K562 (cell line): ENCODE results near the gene FHIT. TPM values are rescaled to one million over a fixed set of nuclear protein-coding genes. Genes with fewer than 3 reads are reported as not detected.

ENCODE experiments used
- ATAC-seq: fragments of 200-7000 bp; cut with Tn5 transposase; 3 replicates; pipeline ENCODE4 v1.9.1; 2020; ENCODE audit warnings: moderate library complexity
- BruUV-seq: library from RNA; stranded (reverse); fragments of 400-500 nt; replicated peaks from 2 replicates; lab custom pipeline; 2021; lab: Mats Ljungman, UMichigan
- CTCF ChIA-PET: fragments of 300-600 bp; formaldehyde crosslinking; extraction: SDS; loops from one replicate; lab custom pipeline; 2021; ENCODE audit warnings: low intra/inter-chr PET ratio; lab: Yijun Ruan, JAX
- POLR2A ChIA-PET: fragments of 300-600, 350-650 bp; sonication (Branson Sonifier 250); formaldehyde crosslinking; extraction: SDS; loops from one replicate; lab custom pipeline; 2021; ENCODE audit warnings: antibody characterized with exemption, inconsistent platforms; lab: Yijun Ruan, JAX
- DNase-seq, 4 experiments: peaks; one replicate each; pipeline versions ENCODE4 v3.0.0 to v3.0.0-alpha.2; 2011 to 2018; ENCODE audit warnings: low spot score in 3 of 4, mixed read lengths in 3 of 4; ENCODE audit errors: extremely low read depth in 1 of 4
- FAIRE-seq: peaks from 2 replicates; lab custom pipeline; 2011; peaks lifted over from hg19 to GRCh38; lab: Jason Lieb, UNC
- H2AFZ ChIP-seq: 2 replicates; pipeline ENCODE4 v1.6.0; 2011; ENCODE audit warnings: low read depth, low read length, control low read depth, inconsistent platforms
- H3K27ac ChIP-seq: fragments of 200-600 bp; 3 replicates; pipeline ENCODE4 v1.8.0; 2011; ENCODE audit warnings: low read depth, mild to moderate bottlenecking, control low read depth, inconsistent platforms, low read length, moderate library complexity, mixed read lengths; ENCODE audit errors: extremely low read depth
- H3K27me3 ChIP-seq, 2 experiments: fragments of 300-600 bp in 1 of 2; 2 replicates in 1 of 2; 3 replicates in 1 of 2; pipeline versions ENCODE4 v1.6.0 to v1.8.0; 2011; ENCODE audit warnings: inconsistent platforms in 2 of 2, low read length in 2 of 2, mild to moderate bottlenecking in 1 of 2, mixed read lengths in 1 of 2, moderate library complexity in 1 of 2; ENCODE audit not compliant: control insufficient read depth in 2 of 2, insufficient read depth in 2 of 2
- H3K36me3 ChIP-seq: fragments of 300-600 bp; 3 replicates; pipeline ENCODE4 v1.8.0; 2011; ENCODE audit warnings: mild to moderate bottlenecking, low read length, inconsistent platforms; ENCODE audit not compliant: control insufficient read depth, insufficient read depth
- H3K4me1 ChIP-seq, 2 experiments: fragments of 200-600 bp in 1 of 2; replicated peaks in 1 of 2; 2 replicates in 1 of 2; 3 replicates in 1 of 2; pipeline versions ENCODE4 v1.5.1 to v1.8.0; 2011; ENCODE audit warnings: inconsistent platforms in 2 of 2, low read length in 2 of 2, mild to moderate bottlenecking in 1 of 2, mixed read lengths in 1 of 2, moderate library complexity in 1 of 2; ENCODE audit not compliant: control insufficient read depth in 2 of 2, insufficient read depth in 2 of 2
- H3K4me2 ChIP-seq: 2 replicates; pipeline ENCODE4 v1.6.1; 2011; ENCODE audit warnings: low read length, control low read depth, inconsistent platforms, mixed read lengths; ENCODE audit not compliant: insufficient read depth
- H3K4me3 ChIP-seq: fragments of 200-600 bp; sonication (generic), shearing (Covaris generic); 2 replicates; pipeline ENCODE4 v1.5.1; 2016; ENCODE audit warnings: control low read depth, inconsistent platforms
- H3K79me2 ChIP-seq: fragments of 200-600 bp; 3 replicates; pipeline ENCODE4 v1.8.0; 2011; ENCODE audit warnings: low read length, inconsistent platforms; ENCODE audit not compliant: control insufficient read depth, insufficient read depth
- H3K9ac ChIP-seq, 2 experiments: 2 replicates each; pipeline versions ENCODE4 v1.6.0 to v1.6.1; 2011; ENCODE audit warnings: low read depth in 2 of 2, low read length in 2 of 2, control low read depth in 1 of 2, inconsistent platforms in 1 of 2, mild to moderate bottlenecking in 1 of 2, mixed read lengths in 1 of 2; ENCODE audit not compliant: insufficient read depth in 1 of 2
- H3K9me1 ChIP-seq: one replicate; pipeline ENCODE4 v1.6.0; 2011; ENCODE audit warnings: inconsistent platforms, mild to moderate bottlenecking, low read length, moderate library complexity; ENCODE audit not compliant: control insufficient read depth, insufficient read depth
- H3K9me3 ChIP-seq: replicated peaks from 2 replicates; pipeline ENCODE4 v1.5.1; 2011; ENCODE audit warnings: low read depth, low read length, inconsistent platforms; ENCODE audit not compliant: control insufficient read depth, insufficient read depth
- H4K20me1 ChIP-seq: replicated peaks from 2 replicates; pipeline ENCODE4 v1.6.1; 2011; ENCODE audit warnings: low read length, inconsistent platforms, mixed read lengths; ENCODE audit not compliant: control insufficient read depth, insufficient read depth
- BDP1 ChIP-seq: IDR thresholded peaks from 3 replicates; pipeline ENCODE4 v1.6.1; 2011; ENCODE audit not compliant: insufficient read length, insufficient read depth
- GTF2F1 ChIP-seq: IDR thresholded peaks from 2 replicates; pipeline ENCODE4 v1.6.1; 2011; ENCODE audit warnings: low read depth, low read length, improper control_type of control experiment
- RBM39 ChIP-seq: fragments of 200-400 bp; formaldehyde crosslinking; optimal IDR thresholded peaks from 2 replicates; pipeline ENCODE3; 2018; ENCODE audit warnings: low read depth, low read length
- STAT5A ChIP-seq: IDR thresholded peaks from 2 replicates; pipeline ENCODE4 v1.6.1; 2012; ENCODE audit warnings: low read length, inconsistent platforms, borderline replicate concordance
- ZNF316 ChIP-seq: fragments of 450-650 bp; IDR thresholded peaks from 2 replicates; pipeline ENCODE4 v1.6.1; 2016
- WGBS: fragments of 100-300 bp; shearing (Covaris generic); methylation state at CpG from one replicate; pipeline ENCODE4 v1.1.6; 2016; ENCODE audit warnings: low coverage, mixed read lengths; ENCODE audit not compliant: insufficient coverage; ENCODE audit errors: missing lambda C conversion rate; 5-methylcytosine and 5-hydroxymethylcytosine counted together
- in situ Hi-C: fragments of 300-500 bp; cut with MboI; formaldehyde crosslinking; loops from 4 replicates; pipeline ENCODE4 v1.15.0; 2018; ENCODE audit warnings: inconsistent platforms, mixed read lengths
- intact Hi-C: fragments of 100-400 bp; cut with micrococcal nuclease; formaldehyde crosslinking; loops from 2 replicates; pipeline ENCODE4 v1.14.2; 2022
- polyA plus RNA-seq, 8 experiments: library from polyadenylated mRNA; depleted of rRNA in 4 of 8; stranded (reverse) in 5 of 8; unstranded in 3 of 8; fragments of >200 nt; fragmentation: Nextera tagmentation in 2 of 8; fragmentation: Illumina TruSeq in 1 of 8; extraction: Ambion mirVana in 2 of 8; extraction: Trizol in 1 of 8; gene quantifications; 2 replicates each; pipeline versions ENCODE4 v1.2.1 to v1.2.3, GENCODE V29; 2011 to 2014; ENCODE audit warnings: inconsistent platforms in 1 of 8, missing spikeins in 1 of 8
- total RNA-seq, 7 experiments: library from RNA; depleted of rRNA in 6 of 7; stranded (reverse); fragments of >200 nt in 6 of 7; fragmentation: Illumina TruSeq in 2 of 7; extraction: Trizol in 2 of 7; gene quantifications; 2 replicates each; pipeline versions ENCODE4 v1.2.1 to v1.2.3, GENCODE V29; 2011 to 2021; ENCODE audit warnings: low replicate concordance in 1 of 7
- TF ChIP-seq, protein P1 (sequence below): sonication (generic); formaldehyde crosslinking; IDR thresholded peaks from 2 replicates; pipeline ENCODE4 v1.8.0; 2022; ENCODE audit warnings: mild to moderate bottlenecking, missing genetic modification reagents
- TF ChIP-seq, protein P2 (sequence below): fragments of 450-650 bp; IDR thresholded peaks from 2 replicates; pipeline ENCODE4 v1.6.1; 2016; ENCODE audit warnings: mild to moderate bottlenecking, moderate library complexity

Gene FHIT
- total and polyA plus RNA-seq, 9 of the 15 experiments (the other 6 are each of a cell fraction or from before 2014, with no cell fraction given) = 1.7 to 9.1 (median 4.3) TPM

DNA sequence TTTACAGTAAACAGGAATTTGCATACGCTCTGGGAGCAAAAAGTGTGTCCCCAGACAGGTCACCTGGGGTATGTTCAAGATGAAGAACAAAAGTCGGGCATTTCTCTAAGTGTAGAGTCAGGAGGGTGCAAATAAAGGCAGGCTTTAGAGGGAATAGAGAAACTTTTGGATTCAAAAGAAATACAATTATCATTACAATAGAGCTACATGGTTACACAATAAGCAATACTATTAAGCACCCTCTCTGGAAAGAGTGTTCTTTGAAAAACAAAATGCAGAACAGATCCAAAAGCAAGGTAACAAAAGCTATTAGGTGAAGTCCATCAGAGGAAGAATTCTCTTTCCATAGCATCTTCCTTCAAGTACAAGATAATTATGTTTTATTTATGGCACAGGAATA is 679.7 kb downstream of the FHIT start (continued):
- TF ChIP-seq GTF2F1 = no peak
- TF ChIP-seq STAT5A = no peak
- TF ChIP-seq ZNF316 = no peak
- TF ChIP-seq, protein P1, sequence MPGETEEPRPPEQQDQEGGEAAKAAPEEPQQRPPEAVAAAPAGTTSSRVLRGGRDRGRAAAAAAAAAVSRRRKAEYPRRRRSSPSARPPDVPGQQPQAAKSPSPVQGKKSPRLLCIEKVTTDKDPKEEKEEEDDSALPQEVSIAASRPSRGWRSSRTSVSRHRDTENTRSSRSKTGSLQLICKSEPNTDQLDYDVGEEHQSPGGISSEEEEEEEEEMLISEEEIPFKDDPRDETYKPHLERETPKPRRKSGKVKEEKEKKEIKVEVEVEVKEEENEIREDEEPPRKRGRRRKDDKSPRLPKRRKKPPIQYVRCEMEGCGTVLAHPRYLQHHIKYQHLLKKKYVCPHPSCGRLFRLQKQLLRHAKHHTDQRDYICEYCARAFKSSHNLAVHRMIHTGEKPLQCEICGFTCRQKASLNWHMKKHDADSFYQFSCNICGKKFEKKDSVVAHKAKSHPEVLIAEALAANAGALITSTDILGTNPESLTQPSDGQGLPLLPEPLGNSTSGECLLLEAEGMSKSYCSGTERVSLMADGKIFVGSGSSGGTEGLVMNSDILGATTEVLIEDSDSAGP (CRISPR knock-in tag) = no peak
- no peak for TF ChIP-seq RBM39

DNA sequence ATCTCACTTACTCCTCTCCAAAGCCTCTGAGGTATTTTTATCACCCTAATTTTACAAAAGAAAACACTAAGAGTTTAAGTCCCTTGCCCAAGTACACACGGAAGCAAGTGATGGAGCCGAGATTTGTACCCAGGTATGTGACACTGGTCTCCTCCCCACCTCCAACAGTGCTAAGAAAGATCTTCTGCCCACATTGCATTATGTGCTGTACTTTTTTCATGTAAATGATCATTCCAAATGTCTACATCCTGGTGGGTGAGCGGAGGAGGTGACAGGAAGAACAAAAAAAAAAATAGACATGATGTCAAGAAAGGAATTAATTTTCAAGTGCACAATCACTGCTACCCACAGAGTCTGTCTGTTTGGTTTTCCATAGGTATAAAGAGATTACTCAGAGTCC is 694.1 kb downstream of the FHIT start:
- in situ Hi-C loops = no loop called here
- WGBS = 0% methylated on average over 2 of the region's 3 CpGs
- Histone ChIP-seq H3K79me2 (no peaks in the 10 kb centered on the region), H3K27me3 (no peaks in the 10 kb centered on the region), H3K9ac (no peak overlapping the region), H2AFZ (no peak overlapping the region), H3K27ac (no peak overlapping the region), H3K9me1 (no peaks in the 10 kb centered on the region), H3K4me2 (no peak overlapping the region), H3K9me3 (no peaks in the 10 kb centered on the region), H3K4me1 (no peaks in the 10 kb centered on the region; a peak in 1 of 5 replicates), H4K20me1 (no peaks in the 10 kb centered on the region), H3K4me3 (no peak overlapping the region), H3K36me3 (no peaks in the 10 kb centered on the region)
- intact Hi-C loops = no loop called here
- ATAC-seq (no peak), DNase-seq (no peak), FAIRE-seq (no peak)
- CTCF ChIA-PET = no interaction called here
- POLR2A ChIA-PET = interaction anchor here (1.1 kb wide), 1 partner anchor 40 kb away, joined by 4 read pairs; no protein-coding TSS in a partner anchor
- no TSS peak for BruUV-seq
- TF ChIP-seq, protein P2, sequence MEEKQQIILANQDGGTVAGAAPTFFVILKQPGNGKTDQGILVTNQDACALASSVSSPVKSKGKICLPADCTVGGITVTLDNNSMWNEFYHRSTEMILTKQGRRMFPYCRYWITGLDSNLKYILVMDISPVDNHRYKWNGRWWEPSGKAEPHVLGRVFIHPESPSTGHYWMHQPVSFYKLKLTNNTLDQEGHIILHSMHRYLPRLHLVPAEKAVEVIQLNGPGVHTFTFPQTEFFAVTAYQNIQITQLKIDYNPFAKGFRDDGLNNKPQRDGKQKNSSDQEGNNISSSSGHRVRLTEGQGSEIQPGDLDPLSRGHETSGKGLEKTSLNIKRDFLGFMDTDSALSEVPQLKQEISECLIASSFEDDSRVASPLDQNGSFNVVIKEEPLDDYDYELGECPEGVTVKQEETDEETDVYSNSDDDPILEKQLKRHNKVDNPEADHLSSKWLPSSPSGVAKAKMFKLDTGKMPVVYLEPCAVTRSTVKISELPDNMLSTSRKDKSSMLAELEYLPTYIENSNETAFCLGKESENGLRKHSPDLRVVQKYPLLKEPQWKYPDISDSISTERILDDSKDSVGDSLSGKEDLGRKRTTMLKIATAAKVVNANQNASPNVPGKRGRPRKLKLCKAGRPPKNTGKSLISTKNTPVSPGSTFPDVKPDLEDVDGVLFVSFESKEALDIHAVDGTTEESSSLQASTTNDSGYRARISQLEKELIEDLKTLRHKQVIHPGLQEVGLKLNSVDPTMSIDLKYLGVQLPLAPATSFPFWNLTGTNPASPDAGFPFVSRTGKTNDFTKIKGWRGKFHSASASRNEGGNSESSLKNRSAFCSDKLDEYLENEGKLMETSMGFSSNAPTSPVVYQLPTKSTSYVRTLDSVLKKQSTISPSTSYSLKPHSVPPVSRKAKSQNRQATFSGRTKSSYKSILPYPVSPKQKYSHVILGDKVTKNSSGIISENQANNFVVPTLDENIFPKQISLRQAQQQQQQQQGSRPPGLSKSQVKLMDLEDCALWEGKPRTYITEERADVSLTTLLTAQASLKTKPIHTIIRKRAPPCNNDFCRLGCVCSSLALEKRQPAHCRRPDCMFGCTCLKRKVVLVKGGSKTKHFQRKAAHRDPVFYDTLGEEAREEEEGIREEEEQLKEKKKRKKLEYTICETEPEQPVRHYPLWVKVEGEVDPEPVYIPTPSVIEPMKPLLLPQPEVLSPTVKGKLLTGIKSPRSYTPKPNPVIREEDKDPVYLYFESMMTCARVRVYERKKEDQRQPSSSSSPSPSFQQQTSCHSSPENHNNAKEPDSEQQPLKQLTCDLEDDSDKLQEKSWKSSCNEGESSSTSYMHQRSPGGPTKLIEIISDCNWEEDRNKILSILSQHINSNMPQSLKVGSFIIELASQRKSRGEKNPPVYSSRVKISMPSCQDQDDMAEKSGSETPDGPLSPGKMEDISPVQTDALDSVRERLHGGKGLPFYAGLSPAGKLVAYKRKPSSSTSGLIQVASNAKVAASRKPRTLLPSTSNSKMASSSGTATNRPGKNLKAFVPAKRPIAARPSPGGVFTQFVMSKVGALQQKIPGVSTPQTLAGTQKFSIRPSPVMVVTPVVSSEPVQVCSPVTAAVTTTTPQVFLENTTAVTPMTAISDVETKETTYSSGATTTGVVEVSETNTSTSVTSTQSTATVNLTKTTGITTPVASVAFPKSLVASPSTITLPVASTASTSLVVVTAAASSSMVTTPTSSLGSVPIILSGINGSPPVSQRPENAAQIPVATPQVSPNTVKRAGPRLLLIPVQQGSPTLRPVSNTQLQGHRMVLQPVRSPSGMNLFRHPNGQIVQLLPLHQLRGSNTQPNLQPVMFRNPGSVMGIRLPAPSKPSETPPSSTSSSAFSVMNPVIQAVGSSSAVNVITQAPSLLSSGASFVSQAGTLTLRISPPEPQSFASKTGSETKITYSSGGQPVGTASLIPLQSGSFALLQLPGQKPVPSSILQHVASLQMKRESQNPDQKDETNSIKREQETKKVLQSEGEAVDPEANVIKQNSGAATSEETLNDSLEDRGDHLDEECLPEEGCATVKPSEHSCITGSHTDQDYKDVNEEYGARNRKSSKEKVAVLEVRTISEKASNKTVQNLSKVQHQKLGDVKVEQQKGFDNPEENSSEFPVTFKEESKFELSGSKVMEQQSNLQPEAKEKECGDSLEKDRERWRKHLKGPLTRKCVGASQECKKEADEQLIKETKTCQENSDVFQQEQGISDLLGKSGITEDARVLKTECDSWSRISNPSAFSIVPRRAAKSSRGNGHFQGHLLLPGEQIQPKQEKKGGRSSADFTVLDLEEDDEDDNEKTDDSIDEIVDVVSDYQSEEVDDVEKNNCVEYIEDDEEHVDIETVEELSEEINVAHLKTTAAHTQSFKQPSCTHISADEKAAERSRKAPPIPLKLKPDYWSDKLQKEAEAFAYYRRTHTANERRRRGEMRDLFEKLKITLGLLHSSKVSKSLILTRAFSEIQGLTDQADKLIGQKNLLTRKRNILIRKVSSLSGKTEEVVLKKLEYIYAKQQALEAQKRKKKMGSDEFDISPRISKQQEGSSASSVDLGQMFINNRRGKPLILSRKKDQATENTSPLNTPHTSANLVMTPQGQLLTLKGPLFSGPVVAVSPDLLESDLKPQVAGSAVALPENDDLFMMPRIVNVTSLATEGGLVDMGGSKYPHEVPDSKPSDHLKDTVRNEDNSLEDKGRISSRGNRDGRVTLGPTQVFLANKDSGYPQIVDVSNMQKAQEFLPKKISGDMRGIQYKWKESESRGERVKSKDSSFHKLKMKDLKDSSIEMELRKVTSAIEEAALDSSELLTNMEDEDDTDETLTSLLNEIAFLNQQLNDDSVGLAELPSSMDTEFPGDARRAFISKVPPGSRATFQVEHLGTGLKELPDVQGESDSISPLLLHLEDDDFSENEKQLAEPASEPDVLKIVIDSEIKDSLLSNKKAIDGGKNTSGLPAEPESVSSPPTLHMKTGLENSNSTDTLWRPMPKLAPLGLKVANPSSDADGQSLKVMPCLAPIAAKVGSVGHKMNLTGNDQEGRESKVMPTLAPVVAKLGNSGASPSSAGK = no peak
- TF ChIP-seq BDP1 = no peak
